DMS 273 treated with DMSO at 0.1 percent for 48 hours (cell line): ENCODE data around the gene SHROOM1.
"Not testable (repeated sequence)": the region's sequence is repeated elsewhere in the genome, so short reads cannot be mapped to it uniquely, and the experiment has no call there.

Experiments
- DNase-seq: peaks from one replicate; lab custom pipeline; 2025; lab: John Stamatoyannopoulos, UW

Gene SHROOM1

GRCh38 chr5:132806804-132807162 is 23.7 kb downstream of the SHROOM1 start:
- DNase-seq = not testable (repeated sequence)

- not testable (repeated sequence) for DNase-seq
These were observed 24.6 kb downstream of the SHROOM1 start for GRCh38 chr5:132805872-132806271.

- not testable (repeated sequence) for DNase-seq
These were observed 26.2 kb downstream of the SHROOM1 start for GRCh38 chr5:132804219-132804618.

GRCh38 chr5:132802685-132803066 is 27.8 kb downstream of the SHROOM1 start:
- DNase-seq = not testable (repeated sequence)

GRCh38 chr5:132802044-132802684 is 28.3 kb downstream of the SHROOM1 start:
- DNase-seq = no peak

GRCh38 chr5:132800545-132800944 is 29.9 kb downstream of the SHROOM1 start:
- DNase-seq = no peak

- no peak for DNase-seq
These were observed 31.1 kb downstream of the SHROOM1 start for GRCh38 chr5:132799392-132799791.

- DNase-seq = no peak
These were observed 32.8 kb downstream of the SHROOM1 start for GRCh38 chr5:132797651-132798050.

- no peak for DNase-seq
These were observed 39.4 kb downstream of the SHROOM1 start for GRCh38 chr5:132791026-132791425.

- no peak for DNase-seq
These were observed 40.1 kb downstream of the SHROOM1 start for GRCh38 chr5:132790201-132790865.

GRCh38 chr5:132788990-132789886 is 41.2 kb downstream of the SHROOM1 start:
- DNase-seq = no peak

- DNase-seq = no peak
These were observed 41.9 kb downstream of the SHROOM1 start for GRCh38 chr5:132788508-132788907.

GRCh38 chr5:132787076-132787475 is 43.4 kb downstream of the SHROOM1 start:
- DNase-seq = no peak

- DNase-seq = no peak
These were observed 44.6 kb downstream of the SHROOM1 start for GRCh38 chr5:132785864-132786263.

GRCh38 chr5:132785365-132785764 is 45.1 kb downstream of the SHROOM1 start:
- no peak for DNase-seq

GRCh38 chr5:132782101-132782500 is 48.3 kb downstream of the SHROOM1 start:
- DNase-seq = no peak

GRCh38 chr5:132781029-132781428 is 49.4 kb downstream of the SHROOM1 start:
- no peak for DNase-seq

GRCh38 chr5:132780577-132780976 is 49.9 kb downstream of the SHROOM1 start:
- DNase-seq = no peak

- DNase-seq = no peak
These were observed 50.5 kb downstream of the SHROOM1 start for GRCh38 chr5:132779961-132780360.

- DNase-seq = no peak
These were observed 51.6 kb downstream of the SHROOM1 start for GRCh38 chr5:132778856-132779255.

- no peak for DNase-seq
These were observed 52.3 kb downstream of the SHROOM1 start for GRCh38 chr5:132778129-132778528.

GRCh38 chr5:132777209-132778069 is 53.0 kb downstream of the SHROOM1 start, which contains the start of gene SEPTIN8:
Gene SEPTIN8, minus strand, starts transcription at chr5:132777239. Its CDS starts 102 bp downstream, at chr5:132777137.
- no peak for DNase-seq
